B cell (primary cell): ENCODE results near the gene ELK3. TPM values are rescaled to one million over a fixed set of nuclear protein-coding genes. Genes with fewer than 3 reads are reported as not detected.

Source experiments
- ATAC-seq: fragments of 200-7000 bp; cut with Tn5 transposase; one replicate; pipeline ENCODE4 v1.10.0; 2021; ENCODE audit warnings: low read depth, mild to moderate bottlenecking, moderate number of reproducible peaks, moderate library complexity
- CTCF ChIA-PET: fragments of 350-600 bp; sonication (Branson Sonifier 250); formaldehyde crosslinking; loops from one replicate; lab custom pipeline; 2021; ENCODE audit warnings: antibody characterized with exemption, inconsistent platforms; lab: Charles Lee
- POLR2A ChIA-PET: fragments of 350-600 bp; sonication (Branson Sonifier 250); formaldehyde crosslinking; loops from one replicate; lab custom pipeline; 2021; ENCODE audit warnings: antibody characterized with exemption; lab: Charles Lee
- DNase-seq: peaks from one replicate; pipeline ENCODE4 v3.0.0; 2013
- H2AFZ ChIP-seq: 2 replicates; pipeline ENCODE4 v1.6.1; 2012; ENCODE audit warnings: mild to moderate bottlenecking, low read depth, low read length; ENCODE audit not compliant: insufficient read depth, poor library complexity, severe bottlenecking
- H3K27ac ChIP-seq, 2 donors: 1 replicate in 1 of 2; 2 replicates in 1 of 2; pipeline ENCODE4 v1.5.1; 2012 to 2013; ENCODE audit warnings: low read length in 2 of 2, mild to moderate bottlenecking in 2 of 2, moderate library complexity in 1 of 2
- H3K27me3 ChIP-seq, 4 experiments: fragments of 200-600 bp in 1 of 4; sonication (generic) in 1 of 4; replicated peaks in 1 of 4; 1 replicate in 2 of 4; 2 replicates in 2 of 4; pipeline versions ENCODE4 v1.6.1 to v1.7.0; 2013 to 2016; ENCODE audit warnings: low read length in 3 of 4, mild to moderate bottlenecking in 2 of 4, mixed read lengths in 1 of 4, moderate library complexity in 1 of 4; ENCODE audit not compliant: insufficient read depth in 4 of 4, control insufficient read depth in 3 of 4; ENCODE audit errors: control extremely low read depth in 1 of 4
- H3K36me3 ChIP-seq, 2 experiments: replicated peaks in 1 of 2; 1 replicate in 1 of 2; 2 replicates in 1 of 2; pipeline versions ENCODE4 v1.6.1 to v1.7.1; 2013; ENCODE audit warnings: low read length in 1 of 2; ENCODE audit not compliant: insufficient read depth in 2 of 2, control insufficient read depth in 1 of 2; ENCODE audit errors: control extremely low read depth in 1 of 2, extremely low read depth in 1 of 2
- H3K4me1 ChIP-seq, 2 donors: fragments of 200-600 bp in 1 of 2; sonication (generic) in 1 of 2; 1 replicate in 1 of 2; 2 replicates in 1 of 2; pipeline versions ENCODE4 v1.5.1 to v1.6.1; 2013 to 2017; ENCODE audit warnings: low read length in 2 of 2; ENCODE audit not compliant: control insufficient read depth in 2 of 2, insufficient read depth in 2 of 2
- H3K4me2 ChIP-seq: replicated peaks from 2 replicates; pipeline ENCODE3; 2012; ENCODE audit warnings: mild to moderate bottlenecking, low read depth, low read length; ENCODE audit not compliant: poor library complexity, severe bottlenecking
- H3K4me3 ChIP-seq, 5 experiments: fragments of 200-600 bp in 1 of 5; sonication (generic) in 1 of 5; 1 replicate in 3 of 5; 2 replicates in 2 of 5; pipeline versions ENCODE4 v1.5.1 to v1.7.0; 2011 to 2016; ENCODE audit warnings: low read length in 4 of 5, mild to moderate bottlenecking in 4 of 5, low read depth in 2 of 5, control low read depth in 1 of 5, moderate library complexity in 1 of 5; ENCODE audit not compliant: insufficient read depth in 1 of 5; ENCODE audit errors: control extremely low read depth in 1 of 5, extremely low read depth in 1 of 5
- H3K79me2 ChIP-seq: fragments of 200-600 bp; sonication (generic); one replicate; pipeline ENCODE4 v1.6.0; 2016; ENCODE audit warnings: low read length; ENCODE audit not compliant: control insufficient read depth, insufficient read depth
- H3K9ac ChIP-seq: fragments of 200-600 bp; sonication (generic); 2 replicates; pipeline ENCODE4 v1.6.1; 2017; ENCODE audit warnings: mild to moderate bottlenecking, low read length, moderate library complexity
- H3K9me3 ChIP-seq, 3 donors: one replicate each; pipeline versions ENCODE4 v1.6.1 to v1.7.1; 2013; ENCODE audit warnings: low read length in 2 of 3; ENCODE audit not compliant: control insufficient read depth in 2 of 3, insufficient read depth in 1 of 3; ENCODE audit errors: control extremely low read depth in 1 of 3
- H4K20me1 ChIP-seq: 2 replicates; pipeline ENCODE4 v1.6.0; 2012; ENCODE audit warnings: mild to moderate bottlenecking, low read length; ENCODE audit not compliant: insufficient read depth, control insufficient read depth, poor library complexity, severe bottlenecking
- H3K27ac Mint-ChIP-seq: one replicate; pipeline ENCODE4 v1.8.0; 2021; ENCODE audit warnings: mixed read lengths
- H3K27me3 Mint-ChIP-seq: one replicate; pipeline ENCODE4 v1.8.0; 2021; ENCODE audit warnings: mixed read lengths
- H3K4me1 Mint-ChIP-seq: one replicate; pipeline ENCODE4 v1.8.0; 2021; ENCODE audit warnings: mixed read lengths
- H3K4me3 Mint-ChIP-seq: one replicate; pipeline ENCODE4 v1.8.0; 2021; ENCODE audit warnings: mixed read lengths
- H3K9me3 Mint-ChIP-seq: one replicate; pipeline ENCODE4 v1.8.0; 2022; ENCODE audit warnings: mixed read lengths; ENCODE audit not compliant: insufficient read depth
- EZH2 ChIP-seq: IDR thresholded peaks from 2 replicates; pipeline ENCODE4 v1.6.1; 2012; ENCODE audit warnings: borderline replicate concordance, low read depth, mild to moderate bottlenecking, moderate library complexity, low read length; ENCODE audit not compliant: insufficient read depth, poor library complexity, severe bottlenecking
- WGBS: methylation state at CpG from one replicate; pipeline ENCODE4 v1.1.5; 2013; ENCODE audit warnings: missing lambda C conversion rate; ENCODE audit not compliant: insufficient coverage; 5-methylcytosine and 5-hydroxymethylcytosine counted together
- intact Hi-C: fragments of 100-400 bp; cut with micrococcal nuclease; formaldehyde crosslinking; loops from one replicate; pipeline ENCODE4 v1.10.0; 2022
- polyA plus RNA-seq: library from polyadenylated mRNA; depleted of rRNA; stranded (reverse); fragments of >200 nt; gene quantifications from 2 replicates; pipeline ENCODE4 v1.2.3, GENCODE V29; 2012
- total RNA-seq, 2 donors: library from RNA; stranded (reverse); fragments of 120-200 nt in 1 of 2; gene quantifications; 1 replicate in 1 of 2; 2 replicates in 1 of 2; pipeline versions ENCODE4 v1.2.3 to v1.2.4, GENCODE V29; 2013 to 2022
- TF ChIP-seq, protein P1 (sequence below): fragments of 200-600 bp; IDR thresholded peaks from one replicate; pipeline ENCODE4 v1.8.0; 2022; ENCODE audit warnings: antibody characterized with exemption, mild to moderate bottlenecking

ELK3 gene
- total and polyA plus RNA-seq, 2 donors (not counting 1 experiment from before 2014, with no cell fraction given) = 10.5 to 87.1 TPM

DNA sequence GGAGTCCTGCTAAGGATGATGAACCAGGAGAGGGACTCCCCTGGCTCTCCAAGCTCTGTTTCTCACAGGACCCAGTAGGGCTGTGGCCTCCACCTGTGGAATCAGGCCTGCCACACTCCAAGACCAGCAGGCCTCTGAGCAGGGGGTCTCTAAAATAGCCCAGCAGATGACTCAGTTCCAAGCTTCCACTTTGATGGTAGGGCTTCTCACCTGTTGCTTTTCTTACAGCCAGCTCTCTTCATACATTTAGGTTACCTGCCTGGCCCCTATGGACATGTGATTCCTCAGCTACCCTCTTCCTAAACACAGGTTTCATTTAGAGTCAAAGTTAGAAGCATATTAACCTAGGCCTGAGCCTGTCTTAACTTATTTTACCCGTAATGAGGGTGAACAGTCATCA, 26.7 kb upstream of the ELK3 start:
- no peaks in the 10 kb centered on the region for H3K36me3 ChIP-seq
- no peak overlapping the region for H3K4me3 ChIP-seq
- no peak overlapping the region for H3K27ac Mint-ChIP-seq
- H3K9ac ChIP-seq = no peak overlapping the region
- H3K9me3 Mint-ChIP-seq = no peaks in the 10 kb centered on the region
- no peak overlapping the region for H3K27ac ChIP-seq
- intact Hi-C loops = no loop called here
- H3K4me2 ChIP-seq = no peak overlapping the region
- H3K27me3 ChIP-seq = no peaks in the 10 kb centered on the region
- H3K4me1 Mint-ChIP-seq = peaks cover 8% of the 10 kb centered on the region
- H3K4me1 ChIP-seq = peaks cover 5 to 9% of the 10 kb centered on the region in 2 donors
- TF ChIP-seq EZH2 = no peak
- TF ChIP-seq, protein P1, sequence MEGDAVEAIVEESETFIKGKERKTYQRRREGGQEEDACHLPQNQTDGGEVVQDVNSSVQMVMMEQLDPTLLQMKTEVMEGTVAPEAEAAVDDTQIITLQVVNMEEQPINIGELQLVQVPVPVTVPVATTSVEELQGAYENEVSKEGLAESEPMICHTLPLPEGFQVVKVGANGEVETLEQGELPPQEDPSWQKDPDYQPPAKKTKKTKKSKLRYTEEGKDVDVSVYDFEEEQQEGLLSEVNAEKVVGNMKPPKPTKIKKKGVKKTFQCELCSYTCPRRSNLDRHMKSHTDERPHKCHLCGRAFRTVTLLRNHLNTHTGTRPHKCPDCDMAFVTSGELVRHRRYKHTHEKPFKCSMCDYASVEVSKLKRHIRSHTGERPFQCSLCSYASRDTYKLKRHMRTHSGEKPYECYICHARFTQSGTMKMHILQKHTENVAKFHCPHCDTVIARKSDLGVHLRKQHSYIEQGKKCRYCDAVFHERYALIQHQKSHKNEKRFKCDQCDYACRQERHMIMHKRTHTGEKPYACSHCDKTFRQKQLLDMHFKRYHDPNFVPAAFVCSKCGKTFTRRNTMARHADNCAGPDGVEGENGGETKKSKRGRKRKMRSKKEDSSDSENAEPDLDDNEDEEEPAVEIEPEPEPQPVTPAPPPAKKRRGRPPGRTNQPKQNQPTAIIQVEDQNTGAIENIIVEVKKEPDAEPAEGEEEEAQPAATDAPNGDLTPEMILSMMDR = no peak
- no peaks in the 10 kb centered on the region for H4K20me1 ChIP-seq
- H3K79me2 ChIP-seq = no peaks in the 10 kb centered on the region
- no peaks in the 10 kb centered on the region for H3K9me3 ChIP-seq
- CTCF ChIA-PET = interaction anchor here (1.4 to 1.5 kb wide), 2 partner anchors 48 to 155 kb away, joined by 4 to 5 read pairs; no protein-coding TSS in a partner anchor
- H3K4me3 Mint-ChIP-seq = no peak overlapping the region
- ATAC-seq = no peak
- no peak overlapping the region for H2AFZ ChIP-seq
- POLR2A ChIA-PET = no interaction called here
- WGBS = 100% methylated on average over 1 of the region's 1 CpG
- no peak for DNase-seq
- no peaks in the 10 kb centered on the region for H3K27me3 Mint-ChIP-seq

DNA sequence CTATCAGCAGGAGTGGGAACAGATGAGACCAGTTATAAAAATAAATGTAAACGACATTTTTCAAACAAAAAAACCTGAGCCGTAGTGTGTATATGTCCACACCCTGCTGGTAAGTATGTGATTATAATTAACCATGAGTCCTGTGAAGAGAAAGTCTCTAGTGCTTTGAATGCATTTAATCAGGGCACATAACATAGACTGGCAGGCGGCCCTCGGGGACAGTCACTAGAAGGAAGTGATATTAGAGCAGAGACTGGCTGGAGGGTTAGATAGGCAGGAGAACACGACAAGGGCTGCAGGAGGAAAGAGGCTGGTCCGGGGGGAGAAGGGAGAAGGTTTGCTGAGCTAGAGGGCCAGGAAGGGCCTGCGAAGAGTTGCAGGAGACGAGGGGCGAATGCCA, 23.8 kb upstream of the ELK3 start:
- H3K79me2 ChIP-seq = no peaks in the 10 kb centered on the region
- H3K36me3 ChIP-seq = no peaks in the 10 kb centered on the region
- intact Hi-C loops = no loop called here
- no peaks in the 10 kb centered on the region for H3K27me3 Mint-ChIP-seq
- DNase-seq (peak; percentile 20), ATAC-seq (peak; percentile 39)
- H3K4me3 Mint-ChIP-seq = no peak overlapping the region
- H4K20me1 ChIP-seq = no peaks in the 10 kb centered on the region
- ChIA-PET POLR2A (no interaction called here), CTCF (no interaction called here)
- H3K9me3 Mint-ChIP-seq = no peaks in the 10 kb centered on the region
- H3K9me3 ChIP-seq = no peaks in the 10 kb centered on the region
- peak overlapping the region; percentile 41 for H2AFZ ChIP-seq
- no peak overlapping the region for H3K27ac ChIP-seq
- no peak overlapping the region for H3K27ac Mint-ChIP-seq
- H3K9ac ChIP-seq = no peak overlapping the region
- TF ChIP-seq EZH2 = no peak
- TF ChIP-seq, protein P1 = no peak
- H3K4me1 Mint-ChIP-seq = peaks cover 8% of the 10 kb centered on the region
- peaks cover 5 to 9% of the 10 kb centered on the region in 2 donors for H3K4me1 ChIP-seq
- no peak overlapping the region for H3K4me3 ChIP-seq
- peak overlapping the region; percentile 1 for H3K4me2 ChIP-seq
- no peaks in the 10 kb centered on the region for H3K27me3 ChIP-seq
- WGBS = 15% methylated on average over 2 of the region's 9 CpGs
